Activated B cell treated with CpG ODN at 0.5 μM for 24 hours (primary cell): ENCODE measurements around the gene SUCO. TPM values are rescaled to one million over a fixed set of nuclear protein-coding genes. Genes with fewer than 3 reads are reported as not detected.

Experiments
- ATAC-seq: fragments of 200-7000 bp; cut with Tn5 transposase; one replicate; pipeline ENCODE4 v1.10.0; 2021; ENCODE audit warnings: low read depth, mild to moderate bottlenecking, moderate library complexity
- CTCF ChIA-PET: fragments of 350-600 bp; sonication (Branson Sonifier 250); formaldehyde crosslinking; loops from one replicate; lab custom pipeline; 2021; ENCODE audit warnings: antibody characterized with exemption; lab: Charles Lee
- POLR2A ChIA-PET: fragments of 350-600 bp; sonication (Branson Sonifier 250); formaldehyde crosslinking; loops from one replicate; lab custom pipeline; 2021; ENCODE audit warnings: antibody characterized with exemption; lab: Charles Lee
- DNase-seq: peaks from one replicate; pipeline ENCODE4 v3.0.0; 2022
- H3K27ac Mint-ChIP-seq: one replicate; pipeline ENCODE4 v1.8.0; 2020; ENCODE audit warnings: mixed read lengths
- H3K27me3 Mint-ChIP-seq: one replicate; pipeline ENCODE4 v1.8.0; 2021; ENCODE audit warnings: mixed read lengths
- H3K36me3 Mint-ChIP-seq: one replicate; pipeline ENCODE4 v1.8.0; 2021; ENCODE audit warnings: low read depth, mixed read lengths
- H3K4me1 Mint-ChIP-seq: one replicate; pipeline ENCODE4 v1.8.0; 2021; ENCODE audit warnings: mixed read lengths
- H3K4me3 Mint-ChIP-seq: one replicate; pipeline ENCODE4 v1.8.0; 2020; ENCODE audit warnings: mild to moderate bottlenecking, mixed read lengths
- H3K9me3 Mint-ChIP-seq: one replicate; pipeline ENCODE4 v1.8.0; 2020; ENCODE audit warnings: mixed read lengths
- intact Hi-C: fragments of 100-400 bp; cut with micrococcal nuclease; formaldehyde crosslinking; loops from one replicate; pipeline ENCODE4 v1.15.1; 2024
- total RNA-seq: library from RNA; stranded (reverse); gene quantifications from 2 replicates; pipeline ENCODE4 v1.2.3, GENCODE V29; 2022
- TF ChIP-seq, protein P1 (sequence below): fragments of 200-600 bp; IDR thresholded peaks from one replicate; pipeline ENCODE4 v1.8.0; 2022; ENCODE audit warnings: antibody characterized with exemption, mild to moderate bottlenecking

SUCO gene
- total RNA-seq, 1 donor from 2014 or later: 47.1 TPM

DNA sequence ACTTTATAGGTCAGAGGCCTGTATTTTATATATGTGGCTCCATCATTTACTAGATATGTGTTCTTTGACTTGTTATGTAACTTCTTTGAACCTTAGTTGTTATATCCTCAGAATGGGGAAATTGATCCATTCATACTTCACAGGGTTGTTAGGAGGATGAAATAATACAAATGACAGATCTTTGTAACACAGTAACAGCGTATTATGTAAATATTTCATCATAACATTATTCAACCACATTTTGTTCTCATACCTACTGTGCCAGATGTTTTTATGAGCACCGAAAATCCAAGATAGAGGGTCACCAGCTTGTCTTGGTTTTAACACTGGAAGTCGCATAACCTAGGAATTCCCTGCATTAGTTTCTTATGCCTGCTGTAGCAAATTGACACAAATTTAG is 3.3 kb downstream of the SUCO start:
- Mint-ChIP-seq H3K36me3 (peaks cover 19% of the 10 kb centered on the region), H3K27ac (no peak overlapping the region), H3K9me3 (no peaks in the 10 kb centered on the region), H3K27me3 (no peaks in the 10 kb centered on the region), H3K4me3 (no peak overlapping the region), H3K4me1 (peaks cover 67% of the 10 kb centered on the region)
- intact Hi-C loops: loop anchor here (10.0 kb wide), 1 partner anchor 191 kb away; no protein-coding TSS in a partner anchor
- TF ChIP-seq, protein P1, sequence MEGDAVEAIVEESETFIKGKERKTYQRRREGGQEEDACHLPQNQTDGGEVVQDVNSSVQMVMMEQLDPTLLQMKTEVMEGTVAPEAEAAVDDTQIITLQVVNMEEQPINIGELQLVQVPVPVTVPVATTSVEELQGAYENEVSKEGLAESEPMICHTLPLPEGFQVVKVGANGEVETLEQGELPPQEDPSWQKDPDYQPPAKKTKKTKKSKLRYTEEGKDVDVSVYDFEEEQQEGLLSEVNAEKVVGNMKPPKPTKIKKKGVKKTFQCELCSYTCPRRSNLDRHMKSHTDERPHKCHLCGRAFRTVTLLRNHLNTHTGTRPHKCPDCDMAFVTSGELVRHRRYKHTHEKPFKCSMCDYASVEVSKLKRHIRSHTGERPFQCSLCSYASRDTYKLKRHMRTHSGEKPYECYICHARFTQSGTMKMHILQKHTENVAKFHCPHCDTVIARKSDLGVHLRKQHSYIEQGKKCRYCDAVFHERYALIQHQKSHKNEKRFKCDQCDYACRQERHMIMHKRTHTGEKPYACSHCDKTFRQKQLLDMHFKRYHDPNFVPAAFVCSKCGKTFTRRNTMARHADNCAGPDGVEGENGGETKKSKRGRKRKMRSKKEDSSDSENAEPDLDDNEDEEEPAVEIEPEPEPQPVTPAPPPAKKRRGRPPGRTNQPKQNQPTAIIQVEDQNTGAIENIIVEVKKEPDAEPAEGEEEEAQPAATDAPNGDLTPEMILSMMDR: no peak
- no peak for ATAC-seq
- POLR2A ChIA-PET: interaction anchor here (1.4 kb wide), 1 partner anchor 9 kb away, joined by 4 read pairs; no protein-coding TSS in a partner anchor
- DNase-seq: no peak
- CTCF ChIA-PET: no interaction called here

DNA sequence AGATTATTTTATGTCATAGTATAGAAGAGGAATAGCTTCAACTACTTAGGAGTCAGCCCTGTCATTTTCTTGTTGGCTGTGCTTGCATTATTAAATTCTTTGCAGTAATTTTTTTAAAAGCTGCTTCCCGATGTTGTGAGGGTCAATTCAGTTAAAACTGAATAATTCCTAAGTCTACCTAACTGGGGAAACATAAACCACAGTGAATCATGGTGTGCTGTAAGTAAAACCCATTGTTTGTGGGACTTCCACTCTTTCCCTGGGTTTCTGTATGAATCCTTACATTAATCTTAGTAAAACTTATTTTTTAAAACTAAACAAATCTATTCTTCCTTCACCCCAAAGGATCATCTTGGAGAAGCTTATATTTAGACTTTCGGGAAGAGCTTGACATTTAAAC is 4.4 kb downstream of the SUCO start:
- TF ChIP-seq, protein P1: no peak
- ATAC-seq (no peak), DNase-seq (no peak)
- no peaks in the 10 kb centered on the region for H3K9me3 Mint-ChIP-seq
- POLR2A ChIA-PET: no interaction called here
- CTCF ChIA-PET: interaction anchor here (1.0 kb wide), 1 partner anchor 94 kb away, joined by 3 read pairs; the partner anchor contains the start of gene PIGC
- peaks cover 65% of the 10 kb centered on the region for H3K4me1 Mint-ChIP-seq
- H3K4me3 Mint-ChIP-seq: no peak overlapping the region
- intact Hi-C loops: loop anchor here (10.0 kb wide), 1 partner anchor 193 kb away; no protein-coding TSS in a partner anchor
- H3K27me3 Mint-ChIP-seq: no peaks in the 10 kb centered on the region
- H3K36me3 Mint-ChIP-seq: peaks cover 13% of the 10 kb centered on the region
- H3K27ac Mint-ChIP-seq: no peak overlapping the region

DNA sequence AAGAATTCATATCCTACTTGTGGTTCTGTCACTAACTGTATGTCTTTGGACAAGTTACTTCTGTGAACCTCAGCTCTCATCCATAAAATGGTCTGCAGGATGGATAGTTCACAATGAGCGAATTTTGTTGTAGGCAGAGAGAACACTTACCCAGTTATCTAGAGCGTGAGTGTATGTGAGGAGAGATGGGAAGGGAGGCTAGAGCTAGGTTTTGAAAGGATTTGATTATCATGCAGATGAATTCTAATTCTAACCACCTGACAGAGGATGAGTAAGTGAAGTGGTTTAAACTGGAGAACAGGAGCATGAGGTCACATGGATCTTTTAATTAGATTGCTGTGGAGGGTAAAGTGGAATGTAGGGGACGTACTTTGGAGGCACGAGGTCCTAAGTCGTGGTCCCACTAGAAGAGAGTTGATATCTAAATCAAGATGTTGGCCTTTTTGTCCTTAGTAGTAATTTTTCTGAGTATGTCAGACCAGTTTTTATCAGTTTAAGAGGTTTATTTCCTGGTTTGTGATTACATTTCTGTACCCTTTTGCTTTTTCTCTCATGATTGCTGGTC is 5.0 kb downstream of the SUCO start:
- POLR2A ChIA-PET: no interaction called here
- Mint-ChIP-seq H3K36me3 (peaks cover 11% of the 10 kb centered on the region), H3K4me1 (peaks cover 70% of the 10 kb centered on the region), H3K9me3 (no peaks in the 10 kb centered on the region), H3K27me3 (no peaks in the 10 kb centered on the region), H3K27ac (no peak overlapping the region), H3K4me3 (no peak overlapping the region)
- CTCF ChIA-PET: interaction anchor here (0.6 to 1.0 kb wide), 2 partner anchors 94 to 181 kb away, joined by 3 read pairs; partner anchors contain the start of gene PIGC
- DNase-seq (no peak), ATAC-seq (no peak)
- TF ChIP-seq, protein P1: no peak
- intact Hi-C loops: loop anchor here (10.0 kb wide), 1 partner anchor 193 kb away; no protein-coding TSS in a partner anchor

DNA sequence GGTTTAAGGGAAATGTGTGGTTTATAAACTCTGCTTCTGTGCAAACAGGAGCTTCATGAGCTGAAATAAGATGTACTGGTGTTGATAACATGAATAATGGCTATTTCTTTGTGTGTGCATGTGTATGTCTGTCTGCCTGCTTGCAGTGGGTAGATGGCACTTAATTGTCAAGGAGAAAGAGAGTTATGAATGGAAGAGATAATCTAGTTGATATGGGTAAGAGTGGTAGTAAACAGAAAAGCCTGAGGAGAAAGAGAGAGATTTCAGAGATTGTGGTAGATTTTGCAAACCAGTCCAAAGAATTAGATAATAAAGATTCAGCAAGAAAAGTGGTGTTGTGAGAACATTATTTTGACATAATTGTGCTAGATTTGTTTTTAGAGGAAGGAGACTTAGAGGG is 7.7 kb downstream of the SUCO start:
- intact Hi-C loops: no loop called here
- Mint-ChIP-seq H3K36me3 (peaks cover 4% of the 10 kb centered on the region), H3K27me3 (no peaks in the 10 kb centered on the region), H3K27ac (no peak overlapping the region), H3K4me3 (no peak overlapping the region), H3K9me3 (no peaks in the 10 kb centered on the region), H3K4me1 (peaks cover 53% of the 10 kb centered on the region)
- no peak for DNase-seq
- ATAC-seq: no peak
- ChIA-PET POLR2A (no interaction called here), CTCF (no interaction called here)
- TF ChIP-seq, protein P1: no peak

DNA sequence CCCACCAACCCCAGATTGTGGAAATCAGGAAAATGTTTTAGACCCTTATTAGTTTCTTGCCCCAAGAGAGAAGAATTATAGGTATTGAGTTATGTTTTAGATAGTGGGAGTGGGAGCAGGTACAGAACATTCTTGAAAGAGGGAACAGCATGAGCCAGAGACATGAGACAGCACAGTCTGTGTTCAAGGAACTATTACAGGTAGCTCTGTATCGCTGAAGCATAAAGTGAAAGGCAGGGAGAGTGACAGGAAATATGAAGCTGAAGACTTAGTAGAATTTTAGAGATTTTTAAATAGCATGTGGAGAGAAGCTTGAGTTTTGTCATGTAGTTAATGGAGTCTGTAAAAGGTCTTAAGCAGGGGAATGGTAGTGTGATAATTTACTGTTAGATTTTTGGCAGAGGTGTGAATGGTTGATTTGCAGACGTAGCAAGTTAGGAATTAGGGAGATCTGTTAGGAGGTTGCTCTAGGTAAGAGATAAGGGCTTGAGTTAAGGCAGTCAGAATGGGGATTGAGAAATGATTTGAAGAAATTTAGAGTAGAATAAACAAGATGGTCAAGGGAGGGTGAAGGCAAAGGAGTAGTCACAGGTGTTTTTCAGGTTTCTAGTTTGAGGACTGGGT is 11.6 kb downstream of the SUCO start:
- peaks cover 46% of the 10 kb centered on the region for H3K4me1 Mint-ChIP-seq
- POLR2A ChIA-PET: interaction anchor here (0.7 to 2.9 kb wide), 4 partner anchors 9 to 932 kb away, joined by 3 to 10 read pairs (median 4); partner anchors contain the start of genes PRDX6 and SUCO
- CTCF ChIA-PET: no interaction called here
- no peak overlapping the region for H3K27ac Mint-ChIP-seq
- no peaks in the 10 kb centered on the region for H3K36me3 Mint-ChIP-seq
- no peak overlapping the region for H3K4me3 Mint-ChIP-seq
- TF ChIP-seq, protein P1: no peak
- H3K9me3 Mint-ChIP-seq: no peaks in the 10 kb centered on the region
- no peaks in the 10 kb centered on the region for H3K27me3 Mint-ChIP-seq
- DNase-seq (no peak), ATAC-seq (no peak)
- intact Hi-C loops: loop anchor here (1.0 kb wide), 1 partner anchor 11 kb away; the partner anchor contains the start of gene SUCO
